Activated naive CD8-positive, alpha-beta T cell treated with anti-CD3 and anti-CD28 coated beads for 36 hours (primary cell): ENCODE measurements around the gene CEP104. TPM values are rescaled to one million over a fixed set of nuclear protein-coding genes. Genes with fewer than 3 reads are reported as not detected.

Experiments used
- DNase-seq: peaks from one replicate; pipeline ENCODE4 v3.0.0; 2021
- H3K27ac Mint-ChIP-seq: one replicate; pipeline ENCODE4 v1.8.0; 2022; ENCODE audit warnings: mild to moderate bottlenecking, moderate library complexity, mixed read lengths
- H3K27me3 Mint-ChIP-seq: one replicate; pipeline ENCODE4 v1.8.0; 2022; ENCODE audit warnings: mild to moderate bottlenecking, mixed read lengths
- H3K36me3 Mint-ChIP-seq: one replicate; pipeline ENCODE4 v1.8.0; 2021; ENCODE audit warnings: mild to moderate bottlenecking, mixed read lengths
- H3K4me1 Mint-ChIP-seq: one replicate; pipeline ENCODE4 v1.8.0; 2021; ENCODE audit warnings: mixed read lengths
- H3K4me3 Mint-ChIP-seq: one replicate; pipeline ENCODE4 v1.8.0; 2022; ENCODE audit warnings: mild to moderate bottlenecking, moderate library complexity, mixed read lengths
- H3K9me3 Mint-ChIP-seq: one replicate; pipeline ENCODE4 v1.8.0; 2022; ENCODE audit warnings: mixed read lengths
- total RNA-seq, 2 experiments: library from RNA; stranded (reverse); gene quantifications; one replicate each; pipeline ENCODE4 v1.2.3, GENCODE V29; 2021

Gene CEP104
- total RNA-seq, 2 experiments from 2014 or later: 28.8 to 40.1 TPM

GRCh38 chr1:3770047-3770765, 86.8 kb downstream of the CEP104 start:
- DNase-seq: no peak
- Mint-ChIP-seq H3K4me1 (peaks cover 6% of the 10 kb centered on the region), H3K36me3 (no peaks in the 10 kb centered on the region), H3K4me3 (no peak overlapping the region), H3K27ac (peak overlapping the region; percentile 18), H3K27me3 (peaks cover 3% of the 10 kb centered on the region), H3K9me3 (no peaks in the 10 kb centered on the region)

- no peak overlapping the region for H3K27ac Mint-ChIP-seq
- DNase-seq: no peak
- no peak overlapping the region for H3K4me3 Mint-ChIP-seq
- H3K36me3 Mint-ChIP-seq: no peaks in the 10 kb centered on the region
- H3K9me3 Mint-ChIP-seq: no peaks in the 10 kb centered on the region
- peaks cover 3% of the 10 kb centered on the region for H3K27me3 Mint-ChIP-seq
- peaks cover 6% of the 10 kb centered on the region for H3K4me1 Mint-ChIP-seq
These were observed 88.1 kb downstream of the CEP104 start for GRCh38 chr1:3768811-3769390.

- H3K27ac Mint-ChIP-seq: no peak overlapping the region
- DNase-seq: no peak
- H3K4me1 Mint-ChIP-seq: peaks cover 4% of the 10 kb centered on the region
- no peak overlapping the region for H3K4me3 Mint-ChIP-seq
- H3K36me3 Mint-ChIP-seq: no peaks in the 10 kb centered on the region
- no peaks in the 10 kb centered on the region for H3K9me3 Mint-ChIP-seq
- H3K27me3 Mint-ChIP-seq: peaks cover 3% of the 10 kb centered on the region
These were observed 89.6 kb downstream of the CEP104 start for GRCh38 chr1:3767328-3767925.

- Mint-ChIP-seq H3K4me1 (no peaks in the 10 kb centered on the region), H3K27ac (no peak overlapping the region), H3K4me3 (no peak overlapping the region), H3K9me3 (peaks cover 3% of the 10 kb centered on the region), H3K27me3 (peaks cover 27% of the 10 kb centered on the region), H3K36me3 (no peaks in the 10 kb centered on the region)
- no peak for DNase-seq
These were observed 93.5 kb downstream of the CEP104 start for GRCh38 chr1:3763351-3764125.

- H3K9me3 Mint-ChIP-seq: peaks cover 3% of the 10 kb centered on the region
These were observed 94.2 kb downstream of the CEP104 start for GRCh38 chr1:3762873-3763228.

GRCh38 chr1:3762151-3762872, 94.7 kb downstream of the CEP104 start:
- peaks cover 3% of the 10 kb centered on the region for H3K9me3 Mint-ChIP-seq
- no peaks in the 10 kb centered on the region for H3K4me1 Mint-ChIP-seq
- DNase-seq: no peak
- H3K4me3 Mint-ChIP-seq: no peak overlapping the region
- H3K27me3 Mint-ChIP-seq: peaks cover 25% of the 10 kb centered on the region
- H3K36me3 Mint-ChIP-seq: no peaks in the 10 kb centered on the region
- H3K27ac Mint-ChIP-seq: no peak overlapping the region

More at GRCh38 chr1:3762873-3763228, 94.2 kb downstream of the CEP104 start:
- H3K27ac Mint-ChIP-seq: no peak overlapping the region
- DNase-seq: no peak
- H3K4me1 Mint-ChIP-seq: no peaks in the 10 kb centered on the region
- H3K36me3 Mint-ChIP-seq: no peaks in the 10 kb centered on the region
- H3K27me3 Mint-ChIP-seq: peaks cover 28% of the 10 kb centered on the region
- H3K4me3 Mint-ChIP-seq: no peak overlapping the region

Other genes starting within 250 kb of the CEP104 start
- 1 to 10 TPM; 1.7 to 2.5 TPM for gene MEGF6, start 245.7 kb downstream of the CEP104 start, total RNA-seq
- 1 to 10 TPM; 9.5 to 10.0 TPM for gene TPRG1L, start 232.2 kb downstream of the CEP104 start, total RNA-seq
- gene WRAP73, start 207.1 kb downstream of the CEP104 start, total RNA-seq: 10 to 100 TPM; 30.2 to 31.2 TPM
- gene TP73, start 204.7 kb downstream of the CEP104 start, total RNA-seq: under 1 TPM; 0.50 to 0.58 TPM
- not detected for gene CCDC27, start 104.8 kb downstream of the CEP104 start, total RNA-seq
- 1 to 10 TPM; 1.5 to 1.8 TPM for gene SMIM1, start 84.5 kb downstream of the CEP104 start, total RNA-seq
- gene LRRC47, start 60.7 kb downstream of the CEP104 start, total RNA-seq: 10 to 100 TPM; 47.5 to 57.5 TPM
- 10 to 100 TPM in 1 of 2 experiments, 1 to 10 TPM in 1; 8.8 to 11.1 TPM for gene DFFB, start 265 bp upstream of the CEP104 start, total RNA-seq
- gene C1orf174, start 43.1 kb upstream of the CEP104 start, total RNA-seq: 10 to 100 TPM; 51.0 to 53.1 TPM